Measurements from ENCODE around the gene GLB1L3. TPM values are rescaled to one million over a fixed set of nuclear protein-coding genes. Genes with fewer than 3 reads are reported as not detected.
"Not testable (repeated sequence)": the region's sequence is repeated elsewhere in the genome, so short reads cannot be mapped to it uniquely, and the experiment has no call there.

GLB1L3 gene
- total and polyA plus RNA-seq, 5 donors from 2014 or later = 2.0 to 3.0 (median 2.3) TPM

DNA sequence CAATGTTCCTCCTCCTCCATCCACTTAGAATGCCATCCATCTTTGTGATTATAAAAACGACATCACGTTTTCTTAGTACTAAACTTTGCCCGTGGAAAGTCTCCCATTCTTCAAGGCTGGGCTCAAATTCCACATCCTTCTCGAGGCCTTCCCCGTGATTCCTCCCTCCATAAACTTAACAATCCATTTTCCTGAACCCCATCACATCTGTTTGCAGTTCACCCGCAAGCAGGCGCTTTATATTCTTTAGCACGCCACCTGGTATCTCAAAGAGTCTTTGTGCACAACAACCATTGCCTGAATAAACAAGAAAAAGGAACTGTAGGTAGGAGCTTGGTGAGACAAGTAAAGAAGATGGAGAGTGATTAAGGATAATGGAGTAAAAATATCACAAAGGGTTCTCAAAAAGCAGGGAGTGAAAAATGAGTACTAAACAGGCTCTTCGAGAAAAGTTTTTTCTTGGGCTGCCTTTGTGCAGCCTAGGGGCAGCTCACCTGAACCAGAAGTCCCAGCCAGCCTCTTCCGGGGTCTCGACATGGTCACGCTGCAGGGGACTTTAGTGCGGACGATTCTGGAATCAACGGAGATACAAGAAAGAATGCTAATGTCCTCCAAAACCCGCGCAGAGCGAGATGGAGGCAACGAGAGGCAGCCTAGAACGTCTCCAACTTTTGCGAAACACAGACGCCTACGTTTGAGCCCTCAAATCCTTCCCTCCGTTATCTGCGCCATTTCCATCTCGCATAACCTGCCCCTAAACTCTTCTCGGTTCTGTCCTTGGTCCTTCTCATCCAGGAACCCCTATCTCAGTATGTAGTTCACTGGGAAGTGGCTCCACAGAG, 23.6 kb upstream of the GLB1L3 start:
- peak overlapping the region; percentile 45 to 93 (median 92) for H3K27ac Mint-ChIP-seq
- DNase-seq = no peak

DNA sequence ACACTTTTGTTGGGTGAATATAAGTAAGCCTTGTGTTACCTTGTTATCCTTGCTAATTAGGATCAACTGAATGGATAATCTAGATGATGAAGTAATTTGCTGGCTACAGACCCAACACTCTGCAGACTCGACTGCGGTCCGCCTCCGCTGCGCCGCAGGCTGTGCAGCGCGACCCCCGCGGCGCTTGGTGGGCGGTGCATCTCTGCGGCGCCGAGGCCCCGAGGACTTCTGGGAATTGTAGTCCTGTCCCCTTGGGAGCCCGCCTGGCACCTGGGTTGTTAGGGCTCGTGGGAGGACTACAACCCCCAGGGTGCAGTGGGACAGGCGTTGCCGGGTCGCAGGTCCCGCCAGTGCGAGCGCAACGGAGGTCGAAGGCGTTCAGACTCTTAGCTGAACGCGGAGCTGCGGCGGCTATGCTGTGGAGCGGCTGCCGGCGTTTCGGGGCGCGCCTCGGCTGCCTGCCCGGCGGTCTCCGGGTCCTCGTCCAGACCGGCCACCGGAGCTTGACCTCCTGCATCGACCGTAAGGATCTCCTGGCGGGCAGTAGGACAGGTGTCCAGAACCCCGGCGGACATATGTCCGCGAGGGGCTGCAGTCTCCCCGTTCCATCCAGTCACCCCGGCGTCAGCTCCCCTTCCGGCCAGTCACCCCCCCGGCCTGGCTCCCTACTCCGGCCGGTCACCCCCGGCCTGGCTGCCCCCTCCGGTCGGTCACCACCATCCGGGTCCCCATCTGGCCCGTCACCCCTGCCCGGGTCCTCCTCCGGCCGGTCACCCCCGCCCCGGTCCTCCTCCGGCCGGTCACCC, 22.8 kb upstream of the GLB1L3 start, which contains the start of the genes ACAD8 and THYN1:
TSS of gene ACAD8 (plus strand) at position 381 of the 806 bp plus-strand sequence. CDS start at position 414, 33 bp downstream.
TSS of gene THYN1 (minus strand) at position 165 of the 806 bp plus-strand sequence. CDS start 470 bp downstream, outside the sequence.
- Mint-ChIP-seq H3K9me3 (no peaks in the 10 kb centered on the region), H3K36me3 (peaks cover 14% of the 10 kb centered on the region), H3K4me1 (peaks cover 28 to 48% (median 37%) of the 10 kb centered on the region in 4 donors), H3K27ac (peak within 1 kb of the TSS; percentile 45 to 93 (median 92)), H3K27me3 (no peaks in the 10 kb centered on the region), H3K4me3 (peak within 1 kb of the TSS; percentile 92 to 100 (median 98))
- DNase-seq (peak; percentile 94 to 98 (median 96)), ATAC-seq (ENCODE audit: low read depth in 2 of 2) (peak; percentile 100)
- H3K9me3 ChIP-seq (ENCODE audit: control insufficient read depth in 2 of 2, low read length in 2 of 2) = no peaks in the 10 kb centered on the region
- peaks cover 27% of the 10 kb centered on the region for H3K4me1 ChIP-seq (ENCODE audit: control insufficient read depth, insufficient read depth, low read length, poor library complexity, severe bottlenecking)
- H3K27ac ChIP-seq (ENCODE audit: insufficient read depth, low read length, poor library complexity, severe bottlenecking) = peak within 1 kb of the TSS; percentile 63
- H3K27me3 ChIP-seq (ENCODE audit: control insufficient read depth, insufficient read depth, low read length) = no peaks in the 10 kb centered on the region
- peak within 1 kb of the TSS; percentile 100 for H3K4me3 ChIP-seq (ENCODE audit: low read depth, low read length)
- peaks cover 39% of the 10 kb centered on the region for H3K36me3 ChIP-seq (ENCODE audit: control insufficient read depth, insufficient read depth, low read length)

More for the DNA sequence above, 23.6 kb upstream of the GLB1L3 start:
- Histone ChIP-seq H3K4me3 (ENCODE audit: low read depth, low read length) (peak overlapping the region; percentile 100), H3K4me1 (ENCODE audit: control insufficient read depth, insufficient read depth, low read length, poor library complexity, severe bottlenecking) (peaks cover 27% of the 10 kb centered on the region), H3K27ac (ENCODE audit: insufficient read depth, low read length, poor library complexity, severe bottlenecking) (peak overlapping the region; percentile 53), H3K9me3 (ENCODE audit: control insufficient read depth in 2 of 2, low read length in 2 of 2) (no peaks in the 10 kb centered on the region), H3K36me3 (ENCODE audit: control insufficient read depth, insufficient read depth, low read length) (peaks cover 41% of the 10 kb centered on the region), H3K27me3 (ENCODE audit: control insufficient read depth, insufficient read depth, low read length) (no peaks in the 10 kb centered on the region)
- H3K27me3 Mint-ChIP-seq = no peaks in the 10 kb centered on the region
- peak; percentile 1 to 3 for ATAC-seq (ENCODE audit: low read depth in 2 of 2)
- peaks cover 28 to 48% (median 37%) of the 10 kb centered on the region in 4 donors for H3K4me1 Mint-ChIP-seq
- peak overlapping the region; percentile 92 to 100 (median 98) for H3K4me3 Mint-ChIP-seq
- H3K36me3 Mint-ChIP-seq = peaks cover 22% of the 10 kb centered on the region
- no peaks in the 10 kb centered on the region for H3K9me3 Mint-ChIP-seq

DNA sequence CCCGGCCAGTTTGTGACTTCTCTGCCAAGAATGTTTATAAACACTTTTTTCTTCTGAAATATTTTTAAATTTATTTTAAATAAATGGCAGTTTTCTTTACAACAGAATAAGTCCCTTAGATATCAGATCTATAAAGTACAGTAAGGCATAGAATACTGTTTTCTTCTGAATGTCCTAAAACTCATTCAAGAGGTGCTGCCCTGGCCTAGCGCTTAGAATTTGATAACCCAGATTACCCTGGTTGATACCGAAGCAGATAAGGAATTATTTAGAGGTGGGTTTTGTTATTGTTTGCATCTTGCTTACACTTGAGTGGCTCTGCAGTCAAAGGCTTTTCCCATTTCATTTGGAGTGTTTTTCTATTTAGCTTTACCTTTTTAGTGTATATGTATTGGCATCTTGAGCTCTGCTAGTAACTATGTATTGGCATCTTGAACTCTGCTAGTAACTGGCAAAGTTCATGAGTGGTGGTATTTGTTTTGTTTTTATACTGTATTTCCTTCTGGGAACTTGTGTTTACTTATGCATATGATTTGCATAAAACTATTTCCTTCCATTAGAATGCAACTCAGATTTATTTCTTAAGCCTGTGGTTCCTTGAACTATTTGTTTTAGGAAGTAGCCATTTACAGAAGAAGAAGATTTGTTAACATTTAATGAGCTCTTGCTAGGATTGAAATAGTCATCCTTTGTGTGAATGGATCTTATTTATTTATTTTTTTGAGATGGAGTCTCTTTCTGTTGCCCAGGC, 21.6 kb upstream of the GLB1L3 start:
- no peaks in the 10 kb centered on the region for H3K9me3 Mint-ChIP-seq
- H3K4me1 Mint-ChIP-seq = peaks cover 23 to 48% (median 33%) of the 10 kb centered on the region in 4 donors
- peak overlapping the region in 1 of 3 donors; percentile 13 for H3K27ac Mint-ChIP-seq
- no peaks in the 10 kb centered on the region for H3K27me3 Mint-ChIP-seq
- H3K36me3 Mint-ChIP-seq = peaks cover 16% of the 10 kb centered on the region
- peaks cover 27% of the 10 kb centered on the region for H3K4me1 ChIP-seq (ENCODE audit: control insufficient read depth, insufficient read depth, low read length, poor library complexity, severe bottlenecking)
- H3K4me3 ChIP-seq (ENCODE audit: low read depth, low read length) = peak overlapping the region; percentile 81
- H3K27me3 ChIP-seq (ENCODE audit: control insufficient read depth, insufficient read depth, low read length) = no peaks in the 10 kb centered on the region
- ATAC-seq (ENCODE audit: low read depth in 2 of 2) (no peak), DNase-seq (no peak)
- no peak overlapping the region for H3K27ac ChIP-seq (ENCODE audit: insufficient read depth, low read length, poor library complexity, severe bottlenecking)
- H3K36me3 ChIP-seq (ENCODE audit: control insufficient read depth, insufficient read depth, low read length) = peaks cover 39% of the 10 kb centered on the region
- no peaks in the 10 kb centered on the region for H3K9me3 ChIP-seq (ENCODE audit: control insufficient read depth in 2 of 2, low read length in 2 of 2)
- peak overlapping the region; percentile 92 to 100 (median 98) for H3K4me3 Mint-ChIP-seq

DNA sequence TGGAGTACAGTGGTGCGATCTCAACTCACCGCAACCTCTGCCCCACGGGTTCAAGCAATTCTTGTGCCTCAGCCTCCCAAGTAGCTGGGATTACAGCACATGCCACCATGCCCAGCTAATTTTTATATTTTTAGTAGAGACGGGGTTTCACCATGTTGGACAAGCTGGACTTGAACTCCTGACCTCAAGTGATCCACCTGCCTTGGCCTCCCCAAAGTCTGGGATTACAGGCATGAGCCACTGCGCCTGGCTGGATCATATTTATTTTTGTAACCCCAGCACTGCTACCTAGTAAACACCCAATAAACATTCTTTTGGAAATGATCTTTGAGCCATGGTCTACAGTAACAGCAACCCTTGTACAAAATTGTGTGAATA, 21.0 kb upstream of the GLB1L3 start:
- not testable (repeated sequence) for ATAC-seq (ENCODE audit: low read depth in 2 of 2); H3K9me3 Mint-ChIP-seq; H3K27ac ChIP-seq (ENCODE audit: insufficient read depth, low read length, poor library complexity, severe bottlenecking); H3K9me3 ChIP-seq (ENCODE audit: control insufficient read depth in 2 of 2, low read length in 2 of 2); H3K27me3 Mint-ChIP-seq; H3K4me3 ChIP-seq (ENCODE audit: low read depth, low read length); H3K27ac Mint-ChIP-seq; H3K27me3 ChIP-seq (ENCODE audit: control insufficient read depth, insufficient read depth, low read length); DNase-seq
- Histone ChIP-seq H3K36me3 (ENCODE audit: control insufficient read depth, insufficient read depth, low read length) (peaks cover 39% of the 10 kb centered on the region), H3K4me1 (ENCODE audit: control insufficient read depth, insufficient read depth, low read length, poor library complexity, severe bottlenecking) (peaks cover 27% of the 10 kb centered on the region)
- peak overlapping the region in 3 of 4 donors; percentile 56 to 92 (median 70) for H3K4me3 Mint-ChIP-seq
- H3K36me3 Mint-ChIP-seq = peaks cover 19% of the 10 kb centered on the region
- H3K4me1 Mint-ChIP-seq = peaks cover 23 to 48% (median 33%) of the 10 kb centered on the region in 4 donors

DNA sequence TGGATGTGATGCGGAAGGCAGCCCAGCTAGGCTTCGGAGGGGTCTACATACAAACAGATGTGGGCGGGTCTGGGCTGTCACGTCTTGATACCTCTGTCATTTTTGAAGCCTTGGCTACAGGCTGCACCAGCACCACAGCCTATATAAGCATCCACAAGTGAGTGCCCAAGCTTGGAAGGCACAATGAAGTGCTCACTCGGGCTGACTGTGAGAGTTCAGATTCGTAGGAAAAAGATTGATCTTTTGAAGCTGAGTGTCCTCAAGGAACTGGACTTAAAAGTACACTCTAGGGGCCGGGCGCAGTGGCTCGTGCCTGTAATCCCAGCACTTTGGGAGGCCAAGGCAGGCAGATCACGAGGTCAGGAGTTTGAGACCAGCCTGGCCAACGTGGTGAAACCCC, 19.1 kb upstream of the GLB1L3 start:
- no peak overlapping the region for H3K4me3 ChIP-seq (ENCODE audit: low read depth, low read length)
- H3K36me3 ChIP-seq (ENCODE audit: control insufficient read depth, insufficient read depth, low read length) = peaks cover 46% of the 10 kb centered on the region
- no peak overlapping the region for H3K4me3 Mint-ChIP-seq
- H3K27ac ChIP-seq (ENCODE audit: insufficient read depth, low read length, poor library complexity, severe bottlenecking) = no peak overlapping the region
- H3K9me3 ChIP-seq (ENCODE audit: control insufficient read depth in 2 of 2, low read length in 2 of 2) = no peaks in the 10 kb centered on the region
- ATAC-seq (ENCODE audit: low read depth in 2 of 2) (no peak), DNase-seq (no peak)
- no peaks in the 10 kb centered on the region for H3K9me3 Mint-ChIP-seq
- no peaks in the 10 kb centered on the region for H3K27me3 ChIP-seq (ENCODE audit: control insufficient read depth, insufficient read depth, low read length)
- no peaks in the 10 kb centered on the region for H3K27me3 Mint-ChIP-seq
- H3K4me1 ChIP-seq (ENCODE audit: control insufficient read depth, insufficient read depth, low read length, poor library complexity, severe bottlenecking) = peaks cover 18% of the 10 kb centered on the region
- H3K27ac Mint-ChIP-seq = no peak overlapping the region
- H3K36me3 Mint-ChIP-seq = peaks cover 25% of the 10 kb centered on the region
- peaks cover 22 to 37% (median 28%) of the 10 kb centered on the region in 4 donors for H3K4me1 Mint-ChIP-seq

DNA sequence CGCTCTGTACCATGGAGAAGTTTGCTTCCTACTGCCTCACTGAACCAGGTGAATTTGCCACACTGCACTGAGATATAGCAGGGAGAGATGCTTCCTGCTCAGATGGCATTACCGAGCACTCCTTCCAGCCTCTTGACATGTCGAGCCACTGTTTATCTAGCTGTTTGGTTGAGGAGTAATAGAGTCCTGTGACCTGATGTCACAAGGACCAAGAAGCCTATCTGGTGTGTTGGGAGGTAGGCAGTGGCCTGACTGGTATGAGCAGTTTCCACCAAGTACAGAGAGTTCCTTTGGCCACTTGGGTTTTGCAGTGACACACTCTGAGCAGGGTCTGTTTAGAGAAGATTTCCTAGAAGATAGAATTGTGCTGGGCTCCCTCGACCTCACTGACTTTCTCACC, 17.6 kb upstream of the GLB1L3 start:
- Histone ChIP-seq H3K9me3 (ENCODE audit: control insufficient read depth in 2 of 2, low read length in 2 of 2) (no peaks in the 10 kb centered on the region), H3K27ac (ENCODE audit: insufficient read depth, low read length, poor library complexity, severe bottlenecking) (no peak overlapping the region), H3K27me3 (ENCODE audit: control insufficient read depth, insufficient read depth, low read length) (no peaks in the 10 kb centered on the region), H3K4me3 (ENCODE audit: low read depth, low read length) (no peak overlapping the region), H3K36me3 (ENCODE audit: control insufficient read depth, insufficient read depth, low read length) (peaks cover 56% of the 10 kb centered on the region), H3K4me1 (ENCODE audit: control insufficient read depth, insufficient read depth, low read length, poor library complexity, severe bottlenecking) (peaks cover 8% of the 10 kb centered on the region)
- Mint-ChIP-seq H3K36me3 (peaks cover 25% of the 10 kb centered on the region), H3K4me1 (peaks cover 16 to 22% (median 20%) of the 10 kb centered on the region in 4 donors), H3K27ac (peak overlapping the region in 1 of 3 donors; percentile 17), H3K9me3 (no peaks in the 10 kb centered on the region), H3K27me3 (no peaks in the 10 kb centered on the region), H3K4me3 (peak overlapping the region in 1 of 4 donors; percentile 29)
- ATAC-seq (ENCODE audit: low read depth in 2 of 2) = no peak
- DNase-seq = no peak

DNA sequence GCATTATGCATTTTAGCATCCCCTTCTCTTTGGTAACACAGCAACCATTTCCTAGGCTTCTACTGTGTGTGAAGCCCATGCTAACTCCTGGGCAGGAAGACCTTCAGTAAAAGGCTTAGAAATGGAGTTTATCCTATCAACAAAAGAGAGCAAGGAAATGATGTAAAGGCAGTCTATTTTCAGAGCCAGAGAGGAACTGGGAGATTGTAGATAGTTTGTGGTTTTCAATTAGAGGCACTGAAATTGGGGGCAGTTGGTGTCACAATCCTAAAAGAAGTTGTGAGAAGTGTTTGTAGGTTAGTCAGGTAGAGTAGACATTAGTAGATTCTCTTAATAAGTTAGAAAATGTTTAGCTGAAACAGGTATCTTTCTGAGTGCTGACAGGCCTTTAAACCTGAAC, 15.7 kb upstream of the GLB1L3 start:
- Histone ChIP-seq H3K27me3 (ENCODE audit: control insufficient read depth, insufficient read depth, low read length) (no peaks in the 10 kb centered on the region), H3K27ac (ENCODE audit: insufficient read depth, low read length, poor library complexity, severe bottlenecking) (no peak overlapping the region), H3K9me3 (ENCODE audit: control insufficient read depth in 2 of 2, low read length in 2 of 2) (no peaks in the 10 kb centered on the region), H3K4me1 (ENCODE audit: control insufficient read depth, insufficient read depth, low read length, poor library complexity, severe bottlenecking) (no peaks in the 10 kb centered on the region), H3K36me3 (ENCODE audit: control insufficient read depth, insufficient read depth, low read length) (peaks cover 56% of the 10 kb centered on the region), H3K4me3 (ENCODE audit: low read depth, low read length) (no peak overlapping the region)
- peaks cover 4 to 12% (median 7%) of the 10 kb centered on the region in 4 donors for H3K4me1 Mint-ChIP-seq
- DNase-seq (no peak), ATAC-seq (ENCODE audit: low read depth in 2 of 2) (no peak)
- no peaks in the 10 kb centered on the region for H3K9me3 Mint-ChIP-seq
- H3K27me3 Mint-ChIP-seq = no peaks in the 10 kb centered on the region
- no peak overlapping the region for H3K27ac Mint-ChIP-seq
- H3K4me3 Mint-ChIP-seq = peak overlapping the region in 1 of 4 donors; percentile 15
- peaks cover 25% of the 10 kb centered on the region for H3K36me3 Mint-ChIP-seq

All from CD4-positive, CD25-positive, alpha-beta regulatory T cell (primary cell).